Measurements from ENCODE around the gene RAI1. TPM values are rescaled to one million over a fixed set of nuclear protein-coding genes. Genes with fewer than 3 reads are reported as not detected.

The RAI1 gene
- total and polyA plus RNA-seq, 2 of the 13 experiments (the other 11 are each of a cell fraction or from before 2014, with no cell fraction given): 3.4 to 5.2 TPM

DNA sequence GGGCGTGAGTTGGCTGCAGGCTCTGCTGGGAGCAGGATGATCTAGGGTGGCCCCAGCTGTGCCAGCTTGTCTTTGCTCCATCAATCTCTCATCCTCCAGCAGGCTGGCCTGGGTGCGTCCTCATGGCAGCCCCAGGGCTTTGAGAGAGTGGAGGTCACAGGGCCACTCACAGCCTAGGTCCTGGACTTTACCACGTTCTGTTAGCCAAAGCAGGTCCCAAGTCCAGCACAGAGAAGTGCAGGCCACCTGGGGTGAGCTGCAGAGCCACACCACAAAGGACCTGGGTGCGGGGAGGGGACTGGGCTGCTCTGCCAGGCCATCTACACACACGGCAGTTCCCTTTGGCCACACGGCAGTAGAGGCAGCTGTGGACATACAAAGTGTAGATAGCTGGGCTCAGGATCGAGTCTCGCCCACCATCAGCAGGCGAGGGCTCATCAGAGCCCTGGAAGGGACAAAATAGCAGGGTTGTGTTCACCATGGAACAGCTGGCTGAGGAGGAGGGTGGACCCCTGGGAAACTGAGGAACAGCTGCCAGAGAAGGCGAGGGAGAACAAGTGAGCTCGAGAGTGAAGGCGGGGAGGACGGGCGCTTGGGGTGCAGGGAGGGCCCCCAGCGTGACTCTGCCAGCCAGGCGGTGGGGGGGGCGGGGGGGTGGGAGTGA lies 125.5 kb downstream of the RAI1 start (continued):
- TF ChIP-seq, protein P1, sequence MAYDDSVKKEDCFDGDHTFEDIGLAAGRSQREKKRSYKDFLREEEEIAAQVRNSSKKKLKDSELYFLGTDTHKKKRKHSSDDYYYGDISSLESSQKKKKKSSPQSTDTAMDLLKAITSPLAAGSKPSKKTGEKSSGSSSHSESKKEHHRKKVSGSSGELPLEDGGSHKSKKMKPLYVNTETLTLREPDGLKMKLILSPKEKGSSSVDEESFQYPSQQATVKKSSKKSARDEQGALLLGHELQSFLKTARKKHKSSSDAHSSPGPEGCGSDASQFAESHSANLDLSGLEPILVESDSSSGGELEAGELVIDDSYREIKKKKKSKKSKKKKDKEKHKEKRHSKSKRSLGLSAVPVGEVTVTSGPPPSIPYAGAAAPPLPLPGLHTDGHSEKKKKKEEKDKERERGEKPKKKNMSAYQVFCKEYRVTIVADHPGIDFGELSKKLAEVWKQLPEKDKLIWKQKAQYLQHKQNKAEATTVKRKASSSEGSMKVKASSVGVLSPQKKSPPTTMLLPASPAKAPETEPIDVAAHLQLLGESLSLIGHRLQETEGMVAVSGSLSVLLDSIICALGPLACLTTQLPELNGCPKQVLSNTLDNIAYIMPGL (CRISPR knock-in tag; IDR thresholded peaks at IDR 0.05; ENCODE audit: borderline replicate concordance in 1 of 2, low read depth in 1 of 2): no peak
- TF ChIP-seq ZC3H4 (CRISPR knock-in tag; IDR thresholded peaks at IDR 0.05; ENCODE audit: borderline replicate concordance): no peak
- TF ChIP-seq, protein P2, sequence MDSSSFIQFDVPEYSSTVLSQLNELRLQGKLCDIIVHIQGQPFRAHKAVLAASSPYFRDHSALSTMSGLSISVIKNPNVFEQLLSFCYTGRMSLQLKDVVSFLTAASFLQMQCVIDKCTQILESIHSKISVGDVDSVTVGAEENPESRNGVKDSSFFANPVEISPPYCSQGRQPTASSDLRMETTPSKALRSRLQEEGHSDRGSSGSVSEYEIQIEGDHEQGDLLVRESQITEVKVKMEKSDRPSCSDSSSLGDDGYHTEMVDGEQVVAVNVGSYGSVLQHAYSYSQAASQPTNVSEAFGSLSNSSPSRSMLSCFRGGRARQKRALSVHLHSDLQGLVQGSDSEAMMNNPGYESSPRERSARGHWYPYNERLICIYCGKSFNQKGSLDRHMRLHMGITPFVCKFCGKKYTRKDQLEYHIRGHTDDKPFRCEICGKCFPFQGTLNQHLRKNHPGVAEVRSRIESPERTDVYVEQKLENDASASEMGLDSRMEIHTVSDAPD (CRISPR knock-in tag; IDR thresholded peaks at IDR 0.05): peak; percentile 86
- TF ChIP-seq RAD21 (CRISPR knock-in tag; IDR thresholded peaks at IDR 0.05): peak; percentile 28; the same call in 1 of the 2 replicates
- peak; percentile 97 for TF ChIP-seq ZNF768 (CRISPR knock-in tag; IDR thresholded peaks at IDR 0.05)
- TF ChIP-seq, protein P3, sequence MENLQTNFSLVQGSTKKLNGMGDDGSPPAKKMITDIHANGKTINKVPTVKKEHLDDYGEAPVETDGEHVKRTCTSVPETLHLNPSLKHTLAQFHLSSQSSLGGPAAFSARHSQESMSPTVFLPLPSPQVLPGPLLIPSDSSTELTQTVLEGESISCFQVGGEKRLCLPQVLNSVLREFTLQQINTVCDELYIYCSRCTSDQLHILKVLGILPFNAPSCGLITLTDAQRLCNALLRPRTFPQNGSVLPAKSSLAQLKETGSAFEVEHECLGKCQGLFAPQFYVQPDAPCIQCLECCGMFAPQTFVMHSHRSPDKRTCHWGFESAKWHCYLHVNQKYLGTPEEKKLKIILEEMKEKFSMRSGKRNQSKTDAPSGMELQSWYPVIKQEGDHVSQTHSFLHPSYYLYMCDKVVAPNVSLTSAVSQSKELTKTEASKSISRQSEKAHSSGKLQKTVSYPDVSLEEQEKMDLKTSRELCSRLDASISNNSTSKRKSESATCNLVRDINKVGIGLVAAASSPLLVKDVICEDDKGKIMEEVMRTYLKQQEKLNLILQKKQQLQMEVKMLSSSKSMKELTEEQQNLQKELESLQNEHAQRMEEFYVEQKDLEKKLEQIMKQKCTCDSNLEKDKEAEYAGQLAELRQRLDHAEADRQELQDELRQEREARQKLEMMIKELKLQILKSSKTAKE (CRISPR knock-in tag; IDR thresholded peaks at IDR 0.05; ENCODE audit: borderline replicate concordance): no peak
- TF ChIP-seq, protein P4, sequence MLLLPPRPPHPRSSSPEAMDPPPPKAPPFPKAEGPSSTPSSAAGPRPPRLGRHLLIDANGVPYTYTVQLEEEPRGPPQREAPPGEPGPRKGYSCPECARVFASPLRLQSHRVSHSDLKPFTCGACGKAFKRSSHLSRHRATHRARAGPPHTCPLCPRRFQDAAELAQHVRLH (CRISPR knock-in tag; IDR thresholded peaks at IDR 0.05; ENCODE audit: borderline replicate concordance, low read depth): peak; percentile 37; the same call in 1 of the 2 replicates
- TF ChIP-seq BORCS8-MEF2B (CRISPR knock-in tag; IDR thresholded peaks at IDR 0.05): 0 out of 2 replicates have a peak, but pooled peaks have one; percentile 25
- no peak for TF ChIP-seq LCORL (IDR thresholded peaks at IDR 0.05)
- peak; percentile 56; the same call in 1 of the 2 replicates for TF ChIP-seq LCORL (CRISPR knock-in tag; IDR thresholded peaks at IDR 0.05)
- peak; percentile 55; the same call in 1 of the 2 replicates for TF ChIP-seq ZFX (CRISPR knock-in tag; IDR thresholded peaks at IDR 0.05; ENCODE audit: low read depth)
- no peak for TF ChIP-seq JARID2 (CRISPR knock-in tag; IDR thresholded peaks at IDR 0.05; ENCODE audit: insufficient replicate concordance)
- peak; percentile 43; the same call in 1 of the 2 replicates for TF ChIP-seq SP4 (CRISPR knock-in tag; IDR thresholded peaks at IDR 0.05)
- 0 out of 2 replicates have a peak, but pooled peaks have one; percentile 19 for TF ChIP-seq DPF2 (CRISPR knock-in tag; IDR thresholded peaks at IDR 0.05; ENCODE audit: borderline replicate concordance, low read depth)
- peak; percentile 69 for TF ChIP-seq MED1 (CRISPR knock-in tag; IDR thresholded peaks at IDR 0.05)
- peak; percentile 26; the same call in 1 of the 2 replicates for TF ChIP-seq SPEN (CRISPR knock-in tag; IDR thresholded peaks at IDR 0.05; ENCODE audit: low read depth)
- TF ChIP-seq, protein P5, sequence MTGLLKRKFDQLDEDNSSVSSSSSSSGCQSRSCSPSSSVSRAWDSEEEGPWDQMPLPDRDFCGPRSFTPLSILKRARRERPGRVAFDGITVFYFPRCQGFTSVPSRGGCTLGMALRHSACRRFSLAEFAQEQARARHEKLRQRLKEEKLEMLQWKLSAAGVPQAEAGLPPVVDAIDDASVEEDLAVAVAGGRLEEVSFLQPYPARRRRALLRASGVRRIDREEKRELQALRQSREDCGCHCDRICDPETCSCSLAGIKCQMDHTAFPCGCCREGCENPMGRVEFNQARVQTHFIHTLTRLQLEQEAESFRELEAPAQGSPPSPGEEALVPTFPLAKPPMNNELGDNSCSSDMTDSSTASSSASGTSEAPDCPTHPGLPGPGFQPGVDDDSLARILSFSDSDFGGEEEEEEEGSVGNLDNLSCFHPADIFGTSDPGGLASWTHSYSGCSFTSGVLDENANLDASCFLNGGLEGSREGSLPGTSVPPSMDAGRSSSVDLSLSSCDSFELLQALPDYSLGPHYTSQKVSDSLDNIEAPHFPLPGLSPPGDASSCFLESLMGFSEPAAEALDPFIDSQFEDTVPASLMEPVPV (CRISPR knock-in tag; IDR thresholded peaks at IDR 0.05): peak; percentile 33; the same call in 1 of the 2 replicates
- peak; percentile 84; the same call in 1 of the 2 replicates for TF ChIP-seq ZNF292 (CRISPR knock-in tag; IDR thresholded peaks at IDR 0.05; ENCODE audit: borderline replicate concordance, low read depth)
- TF ChIP-seq SNAPC2 (CRISPR knock-in tag; IDR thresholded peaks at IDR 0.05): 0 out of 2 replicates have a peak, but pooled peaks have one; percentile 46
- peak; percentile 55 for TF ChIP-seq ZNF629 (CRISPR knock-in tag; conservative IDR thresholded peaks at IDR 0.05)
- TF ChIP-seq CENPX (CRISPR knock-in tag; IDR thresholded peaks at IDR 0.05): no peak
- peak; percentile 93 for TF ChIP-seq ZMYM3 (CRISPR knock-in tag; IDR thresholded peaks at IDR 0.05)

All from HepG2 (cell line).